Vagina (tissue), 2 donors: ENCODE data around the gene ST6GALNAC6.

ENCODE experiments used
- POLR2A ChIP-seq, 2 donors: fragments of 450-650 bp; IDR thresholded peaks; one replicate each; pipeline ENCODE4 v1.6.1; 2017; ENCODE audit warnings: antibody characterized with exemption in 2 of 2, mild to moderate bottlenecking in 2 of 2, moderate library complexity in 2 of 2
- TF ChIP-seq, protein P1 (sequence below), 3 experiments: fragments of 450-650 bp in 2 of 3; fragments of 200-600 bp in 1 of 3; sonication (generic) in 1 of 3; IDR thresholded peaks; one replicate each; pipeline ENCODE4 v1.5.1; 2017 to 2019; ENCODE audit warnings: antibody characterized with exemption in 3 of 3, mild to moderate bottlenecking in 2 of 3, moderate library complexity in 2 of 3

DNA sequence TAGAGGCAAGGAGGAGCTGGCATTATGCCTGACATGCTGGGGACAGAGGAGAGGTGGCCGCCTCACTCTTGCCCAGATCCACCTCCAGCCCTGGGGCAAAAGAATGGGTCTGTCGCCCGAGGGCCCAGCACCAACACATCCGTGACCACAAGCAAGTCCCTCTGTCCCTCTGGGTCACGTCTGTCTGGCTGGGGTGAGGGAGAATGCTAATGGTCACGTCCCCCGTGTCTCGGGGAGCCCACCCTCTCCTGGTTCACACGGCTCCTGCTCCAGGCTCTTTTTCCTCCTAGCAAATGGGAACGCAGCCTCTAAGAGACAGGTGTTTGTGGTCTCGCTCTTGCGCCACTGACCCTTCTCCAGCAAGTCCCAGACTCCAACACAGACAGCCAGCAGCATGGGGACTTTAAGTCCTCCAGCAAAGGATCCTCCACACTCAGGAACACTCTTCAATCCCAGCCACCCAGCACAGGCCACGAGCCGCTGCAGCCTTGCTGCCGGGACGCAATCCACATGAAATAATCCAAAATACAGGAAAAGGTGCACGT lies 49.0 kb downstream of the ST6GALNAC6 start:
- TF ChIP-seq, protein P1, sequence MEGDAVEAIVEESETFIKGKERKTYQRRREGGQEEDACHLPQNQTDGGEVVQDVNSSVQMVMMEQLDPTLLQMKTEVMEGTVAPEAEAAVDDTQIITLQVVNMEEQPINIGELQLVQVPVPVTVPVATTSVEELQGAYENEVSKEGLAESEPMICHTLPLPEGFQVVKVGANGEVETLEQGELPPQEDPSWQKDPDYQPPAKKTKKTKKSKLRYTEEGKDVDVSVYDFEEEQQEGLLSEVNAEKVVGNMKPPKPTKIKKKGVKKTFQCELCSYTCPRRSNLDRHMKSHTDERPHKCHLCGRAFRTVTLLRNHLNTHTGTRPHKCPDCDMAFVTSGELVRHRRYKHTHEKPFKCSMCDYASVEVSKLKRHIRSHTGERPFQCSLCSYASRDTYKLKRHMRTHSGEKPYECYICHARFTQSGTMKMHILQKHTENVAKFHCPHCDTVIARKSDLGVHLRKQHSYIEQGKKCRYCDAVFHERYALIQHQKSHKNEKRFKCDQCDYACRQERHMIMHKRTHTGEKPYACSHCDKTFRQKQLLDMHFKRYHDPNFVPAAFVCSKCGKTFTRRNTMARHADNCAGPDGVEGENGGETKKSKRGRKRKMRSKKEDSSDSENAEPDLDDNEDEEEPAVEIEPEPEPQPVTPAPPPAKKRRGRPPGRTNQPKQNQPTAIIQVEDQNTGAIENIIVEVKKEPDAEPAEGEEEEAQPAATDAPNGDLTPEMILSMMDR (IDR thresholded peaks at IDR 0.05), result no peak
- TF ChIP-seq POLR2A (IDR thresholded peaks at IDR 0.05), result no peak
